Panc1 (cell line): ENCODE results near the gene PISD.

Experiments
- TF ChIP-seq, protein P1 (sequence below): fragments of 450-650 bp; IDR thresholded peaks from 2 replicates; pipeline ENCODE4 v1.5.1; 2017; ENCODE audit warnings: mild to moderate bottlenecking
- TF ChIP-seq, protein P2 (sequence below), 2 experiments: IDR thresholded peaks; 2 replicates each; pipeline ENCODE4 v1.6.1; 2011 to 2012; ENCODE audit warnings: low read depth in 2 of 2, control low read depth in 1 of 2, low read length in 1 of 2, mild to moderate bottlenecking in 1 of 2, moderate library complexity in 1 of 2; ENCODE audit not compliant: insufficient read depth in 1 of 2

DNA sequence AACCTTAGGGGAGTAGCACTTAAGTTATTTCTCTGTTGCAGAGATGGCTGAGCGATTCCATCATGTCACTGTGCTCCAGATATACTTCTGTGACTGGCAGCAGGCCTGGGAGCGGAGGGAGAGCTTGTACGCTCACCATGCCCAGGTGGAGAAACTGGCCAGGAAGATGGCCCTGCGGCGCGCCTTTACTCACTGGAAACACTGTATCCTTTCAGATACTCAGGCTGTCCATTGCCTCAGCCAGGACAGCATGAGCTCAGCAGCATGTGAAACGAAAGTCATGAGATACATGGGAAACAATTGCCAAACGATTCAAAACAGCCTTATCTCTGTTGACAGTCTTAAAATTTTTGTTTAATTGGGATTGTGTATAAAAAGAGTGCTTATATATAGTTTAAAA lies 86.8 kb downstream of the PISD start:
- TF ChIP-seq, protein P1, sequence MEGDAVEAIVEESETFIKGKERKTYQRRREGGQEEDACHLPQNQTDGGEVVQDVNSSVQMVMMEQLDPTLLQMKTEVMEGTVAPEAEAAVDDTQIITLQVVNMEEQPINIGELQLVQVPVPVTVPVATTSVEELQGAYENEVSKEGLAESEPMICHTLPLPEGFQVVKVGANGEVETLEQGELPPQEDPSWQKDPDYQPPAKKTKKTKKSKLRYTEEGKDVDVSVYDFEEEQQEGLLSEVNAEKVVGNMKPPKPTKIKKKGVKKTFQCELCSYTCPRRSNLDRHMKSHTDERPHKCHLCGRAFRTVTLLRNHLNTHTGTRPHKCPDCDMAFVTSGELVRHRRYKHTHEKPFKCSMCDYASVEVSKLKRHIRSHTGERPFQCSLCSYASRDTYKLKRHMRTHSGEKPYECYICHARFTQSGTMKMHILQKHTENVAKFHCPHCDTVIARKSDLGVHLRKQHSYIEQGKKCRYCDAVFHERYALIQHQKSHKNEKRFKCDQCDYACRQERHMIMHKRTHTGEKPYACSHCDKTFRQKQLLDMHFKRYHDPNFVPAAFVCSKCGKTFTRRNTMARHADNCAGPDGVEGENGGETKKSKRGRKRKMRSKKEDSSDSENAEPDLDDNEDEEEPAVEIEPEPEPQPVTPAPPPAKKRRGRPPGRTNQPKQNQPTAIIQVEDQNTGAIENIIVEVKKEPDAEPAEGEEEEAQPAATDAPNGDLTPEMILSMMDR: no peak
- TF ChIP-seq, protein P2, sequence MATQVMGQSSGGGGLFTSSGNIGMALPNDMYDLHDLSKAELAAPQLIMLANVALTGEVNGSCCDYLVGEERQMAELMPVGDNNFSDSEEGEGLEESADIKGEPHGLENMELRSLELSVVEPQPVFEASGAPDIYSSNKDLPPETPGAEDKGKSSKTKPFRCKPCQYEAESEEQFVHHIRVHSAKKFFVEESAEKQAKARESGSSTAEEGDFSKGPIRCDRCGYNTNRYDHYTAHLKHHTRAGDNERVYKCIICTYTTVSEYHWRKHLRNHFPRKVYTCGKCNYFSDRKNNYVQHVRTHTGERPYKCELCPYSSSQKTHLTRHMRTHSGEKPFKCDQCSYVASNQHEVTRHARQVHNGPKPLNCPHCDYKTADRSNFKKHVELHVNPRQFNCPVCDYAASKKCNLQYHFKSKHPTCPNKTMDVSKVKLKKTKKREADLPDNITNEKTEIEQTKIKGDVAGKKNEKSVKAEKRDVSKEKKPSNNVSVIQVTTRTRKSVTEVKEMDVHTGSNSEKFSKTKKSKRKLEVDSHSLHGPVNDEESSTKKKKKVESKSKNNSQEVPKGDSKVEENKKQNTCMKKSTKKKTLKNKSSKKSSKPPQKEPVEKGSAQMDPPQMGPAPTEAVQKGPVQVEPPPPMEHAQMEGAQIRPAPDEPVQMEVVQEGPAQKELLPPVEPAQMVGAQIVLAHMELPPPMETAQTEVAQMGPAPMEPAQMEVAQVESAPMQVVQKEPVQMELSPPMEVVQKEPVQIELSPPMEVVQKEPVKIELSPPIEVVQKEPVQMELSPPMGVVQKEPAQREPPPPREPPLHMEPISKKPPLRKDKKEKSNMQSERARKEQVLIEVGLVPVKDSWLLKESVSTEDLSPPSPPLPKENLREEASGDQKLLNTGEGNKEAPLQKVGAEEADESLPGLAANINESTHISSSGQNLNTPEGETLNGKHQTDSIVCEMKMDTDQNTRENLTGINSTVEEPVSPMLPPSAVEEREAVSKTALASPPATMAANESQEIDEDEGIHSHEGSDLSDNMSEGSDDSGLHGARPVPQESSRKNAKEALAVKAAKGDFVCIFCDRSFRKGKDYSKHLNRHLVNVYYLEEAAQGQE (IDR thresholded peaks at IDR 0.05; ENCODE audit: insufficient read depth in 1 of 2, low read depth in 2 of 2, low read length in 1 of 2): no peak
